ENCODE results near the gene POFUT2.
A peak's percentile ranks its signal among the peaks of the same experiment; 100 is the strongest.

Gene POFUT2

DNA sequence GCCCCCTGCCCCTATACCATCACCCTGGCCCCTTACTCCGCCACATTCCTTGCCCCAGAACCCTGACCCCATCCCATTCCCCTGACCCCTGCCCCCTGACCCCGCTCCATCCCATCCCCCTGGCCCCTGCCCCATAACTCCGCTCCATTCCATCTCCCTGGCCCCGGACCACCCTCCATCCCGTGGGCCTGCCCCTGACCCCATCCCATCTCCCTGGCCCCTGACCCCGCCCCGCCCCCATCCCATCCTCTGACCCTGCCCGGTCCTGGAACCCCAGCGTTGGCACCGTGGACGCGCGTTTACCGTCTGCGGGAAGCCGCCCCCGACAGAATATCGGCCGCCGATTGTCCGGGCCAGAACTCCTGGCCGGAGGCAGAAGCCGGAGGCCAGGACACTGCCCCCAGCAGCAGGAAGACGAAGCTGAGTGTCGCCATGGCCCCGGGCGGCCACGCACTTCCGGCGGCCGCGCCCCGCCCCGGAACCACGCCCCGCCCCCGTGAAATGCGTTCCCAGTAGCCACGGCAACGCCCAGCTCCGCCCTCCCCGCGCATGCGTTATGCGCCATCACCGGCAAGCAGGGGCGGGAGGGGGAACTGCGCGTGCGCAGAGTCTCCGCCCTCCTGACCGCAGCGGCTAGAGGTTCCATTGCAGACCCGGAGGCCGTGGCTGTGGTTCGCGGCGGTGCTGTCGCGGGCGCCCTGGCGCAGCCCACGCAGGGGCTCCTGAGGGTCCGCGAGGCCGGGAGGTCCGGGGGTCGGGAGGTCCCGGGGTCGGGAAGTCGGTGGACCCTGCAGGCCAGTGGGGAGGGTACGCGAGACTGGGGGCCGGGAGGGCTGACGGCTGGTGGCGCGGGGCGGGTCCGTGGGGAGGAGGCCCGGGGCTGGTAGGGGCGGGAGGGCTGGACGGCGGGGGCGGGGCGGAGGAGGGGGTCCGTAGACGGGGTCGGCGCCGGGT lies at the start of gene POFUT2:
Gene POFUT2, minus strand, starts transcription at position 458 of the 954 bp plus-strand sequence. Its CDS starts 24 bp downstream, at position 434.
- peak; percentile 66 to 99 (median 94) for DNase-seq

DNA sequence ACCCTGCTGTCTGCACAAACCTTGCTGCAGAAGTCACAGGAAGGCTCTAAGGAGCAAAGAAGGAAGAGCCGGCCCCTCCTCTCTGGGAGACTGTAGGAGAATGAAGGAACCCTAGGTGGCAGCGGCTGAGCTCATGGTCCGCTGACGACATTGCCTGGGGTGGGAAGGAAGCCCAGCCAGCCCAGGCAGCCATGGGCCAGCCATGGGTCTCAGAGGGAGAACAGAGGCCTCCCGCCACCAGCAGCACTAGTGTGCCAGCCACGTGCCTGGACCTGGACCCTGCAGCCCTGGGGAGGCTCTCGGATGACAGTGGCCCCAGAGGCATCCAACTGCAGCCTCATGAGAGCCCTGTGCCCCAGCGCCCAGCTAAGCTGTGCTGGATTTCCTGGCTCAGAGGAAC lies 49.2 kb upstream of the POFUT2 start:
- peak in 22 of 51 donors; percentile 11 to 65 (median 34) for DNase-seq

- no peak for DNase-seq
Observed at GRCh38 chr21:45336535-45336810, 48.8 kb upstream of the POFUT2 start.

DNA sequence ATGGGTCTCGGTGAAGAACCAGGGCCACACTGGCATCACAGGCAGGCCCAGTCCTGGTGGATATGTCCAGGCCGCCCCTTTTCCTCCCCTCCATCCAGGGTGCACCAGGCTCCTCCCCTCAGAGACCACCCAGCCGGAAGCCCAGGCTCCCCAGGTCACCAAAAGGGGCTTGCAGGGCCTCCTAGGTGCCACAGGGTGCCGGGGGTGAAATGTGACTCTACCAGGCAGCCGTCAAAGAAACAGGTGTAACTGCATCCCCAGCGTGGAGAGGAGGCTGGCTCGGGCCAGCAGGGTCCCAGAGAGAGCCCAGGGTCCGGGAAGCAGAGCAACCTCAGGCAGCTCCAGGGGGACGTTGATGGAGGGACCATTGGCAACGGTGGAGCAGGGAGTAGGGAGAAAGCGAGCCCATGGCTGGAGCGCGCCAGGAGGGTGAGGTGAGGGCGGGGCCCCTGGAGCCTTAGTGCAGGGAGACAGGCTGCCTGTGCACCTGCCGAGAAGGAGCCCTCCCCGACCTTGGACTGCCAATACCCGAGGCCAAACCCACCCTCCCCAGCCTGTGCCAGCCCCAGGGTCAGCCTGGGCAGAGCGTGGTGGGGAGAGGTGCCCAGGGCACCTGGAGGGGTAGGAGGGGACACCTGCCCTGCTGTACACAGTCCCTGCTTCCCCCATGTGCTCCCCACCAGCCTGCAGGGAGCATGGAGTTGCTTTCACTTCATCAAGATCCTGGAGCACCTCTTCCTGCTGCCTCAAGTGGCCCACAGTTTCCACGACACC lies 48.3 kb upstream of the POFUT2 start:
- DNase-seq, result no peak

DNA sequence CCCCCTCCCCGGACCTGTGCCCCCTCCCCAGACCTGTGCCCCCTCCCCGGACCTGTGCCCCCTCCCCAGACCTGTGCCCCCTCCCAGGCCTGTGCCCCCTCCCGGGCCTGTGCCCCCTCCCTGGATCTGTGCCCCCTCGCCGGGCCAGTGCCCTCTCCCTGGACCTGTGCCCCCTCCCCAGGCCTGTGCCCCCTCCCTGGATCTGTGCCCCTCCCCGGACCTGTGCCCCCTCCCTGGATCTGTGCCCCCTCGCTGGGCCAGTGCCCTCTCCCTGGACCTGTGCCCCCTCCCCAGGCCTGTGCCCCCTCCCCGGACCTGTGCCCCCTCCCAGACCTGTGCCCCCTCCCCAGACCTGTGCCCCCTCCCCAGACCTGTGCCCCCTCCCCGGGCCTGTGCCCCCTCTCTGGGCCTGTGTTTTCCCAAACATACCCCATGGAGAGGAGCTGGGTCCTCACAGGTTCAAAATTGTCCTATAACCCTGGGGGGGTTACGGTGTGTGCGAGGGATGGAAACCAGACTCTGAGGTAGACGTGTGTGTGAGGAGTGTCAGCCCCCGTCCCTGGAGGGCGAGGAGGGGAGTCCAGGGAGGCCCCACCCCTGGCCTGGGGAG lies 47.6 kb upstream of the POFUT2 start:
- DNase-seq, result no peak

DNA sequence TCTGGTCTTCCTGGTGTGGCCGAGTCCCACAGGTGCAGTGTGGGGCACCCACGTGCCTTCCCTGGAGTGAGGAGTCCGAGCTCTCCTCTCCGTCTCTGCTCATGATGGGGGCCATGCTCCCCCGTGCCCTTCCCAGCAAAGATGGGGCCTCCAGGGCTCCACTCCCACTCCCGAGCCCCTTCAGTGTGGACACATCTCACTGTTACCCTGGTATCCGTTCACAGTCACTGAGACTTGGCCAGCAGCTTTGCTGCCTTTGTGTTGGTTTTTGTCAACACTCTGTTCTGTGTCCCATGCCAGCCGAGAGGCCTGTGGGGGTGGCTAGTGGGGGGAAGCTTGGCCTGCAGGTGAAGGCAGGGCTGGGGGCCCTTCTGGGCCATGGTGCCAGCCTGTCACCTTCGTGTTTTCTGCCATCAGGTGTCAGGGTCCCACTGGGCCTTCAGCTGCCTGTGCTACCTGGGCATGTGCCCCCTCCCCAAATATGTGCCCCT lies 46.9 kb upstream of the POFUT2 start:
- no peak for DNase-seq

- DNase-seq, result no peak
Observed at GRCh38 chr21:45334134-45334533, 46.4 kb upstream of the POFUT2 start.

- no peak for DNase-seq
Observed at GRCh38 chr21:45333583-45334121, 46.0 kb upstream of the POFUT2 start.

DNA sequence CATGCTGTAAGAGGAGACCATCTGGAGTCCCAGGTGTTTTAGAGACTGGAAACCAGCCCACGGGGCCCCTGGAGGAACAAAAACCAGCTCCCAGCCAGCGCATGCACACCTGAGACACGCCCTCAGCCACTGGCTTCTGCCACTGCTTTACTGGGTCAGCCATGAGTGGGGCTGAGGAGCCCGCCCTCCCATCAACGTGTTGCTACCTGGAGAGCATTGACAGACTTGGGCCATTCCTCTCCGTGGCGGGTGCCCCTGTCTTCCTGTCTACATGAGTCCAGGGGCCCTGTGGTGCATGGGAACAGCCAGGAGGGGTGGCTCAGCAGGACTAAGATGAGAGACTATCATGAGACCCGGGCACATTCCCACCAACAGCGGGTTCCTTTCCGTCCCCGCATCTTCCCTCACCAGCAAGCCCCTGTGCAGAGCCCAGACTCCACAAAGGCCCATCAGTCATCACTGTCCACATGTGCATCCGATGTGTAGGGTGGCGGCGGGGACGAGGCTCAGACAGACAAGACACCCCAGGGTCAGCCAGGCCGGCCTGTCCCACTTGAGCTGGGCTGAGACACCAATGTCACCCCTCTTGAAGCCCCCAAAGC lies 45.4 kb upstream of the POFUT2 start:
- DNase-seq, result no peak

DNA sequence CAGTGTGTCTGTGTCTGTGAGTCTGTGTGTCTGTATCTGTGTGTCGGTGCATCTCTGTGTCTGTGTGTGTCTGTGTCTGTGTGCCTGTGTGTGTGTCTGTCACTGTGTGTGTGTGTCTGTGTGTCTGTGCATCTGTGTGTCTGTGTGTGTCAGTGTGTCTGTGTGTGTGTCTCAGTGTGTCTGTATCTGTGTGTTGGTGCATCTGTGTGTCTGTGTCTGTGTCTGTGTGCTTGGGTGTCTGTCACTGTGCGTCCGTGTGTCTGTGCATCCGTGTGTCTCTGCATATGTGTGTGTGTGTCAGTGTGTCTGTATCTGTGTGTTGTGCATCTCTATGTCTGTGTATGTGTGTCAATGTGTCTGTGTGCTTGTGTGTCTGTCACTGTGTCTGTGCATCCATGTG lies 44.7 kb upstream of the POFUT2 start:
- DNase-seq, result no peak

- no peak for DNase-seq
Observed at GRCh38 chr21:45331531-45332147, 43.9 kb upstream of the POFUT2 start.

DNA sequence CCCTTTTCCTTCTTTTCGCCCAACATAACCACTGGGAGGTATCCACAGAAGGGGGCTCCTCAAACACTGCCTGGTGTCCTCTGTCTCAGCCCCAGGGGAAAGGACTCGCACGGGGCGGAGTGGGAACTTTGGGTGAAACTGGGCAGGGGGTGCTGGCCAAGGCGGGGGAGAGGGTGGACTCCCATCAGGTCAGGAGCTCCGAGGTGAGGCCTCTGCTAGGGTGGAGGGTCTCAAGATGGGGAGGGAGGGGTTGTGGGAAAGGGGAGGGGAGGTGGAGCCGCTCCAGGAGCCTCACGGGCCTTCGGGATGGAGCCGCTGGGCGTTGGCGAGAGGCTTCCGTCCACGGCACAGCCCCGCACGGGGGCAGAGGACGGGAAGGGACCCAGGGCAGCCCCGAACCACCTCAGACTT lies 43.2 kb upstream of the POFUT2 start:
- DNase-seq, result no peak

- no peak for DNase-seq
Observed at GRCh38 chr21:45330075-45330781, 42.5 kb upstream of the POFUT2 start.

DNA sequence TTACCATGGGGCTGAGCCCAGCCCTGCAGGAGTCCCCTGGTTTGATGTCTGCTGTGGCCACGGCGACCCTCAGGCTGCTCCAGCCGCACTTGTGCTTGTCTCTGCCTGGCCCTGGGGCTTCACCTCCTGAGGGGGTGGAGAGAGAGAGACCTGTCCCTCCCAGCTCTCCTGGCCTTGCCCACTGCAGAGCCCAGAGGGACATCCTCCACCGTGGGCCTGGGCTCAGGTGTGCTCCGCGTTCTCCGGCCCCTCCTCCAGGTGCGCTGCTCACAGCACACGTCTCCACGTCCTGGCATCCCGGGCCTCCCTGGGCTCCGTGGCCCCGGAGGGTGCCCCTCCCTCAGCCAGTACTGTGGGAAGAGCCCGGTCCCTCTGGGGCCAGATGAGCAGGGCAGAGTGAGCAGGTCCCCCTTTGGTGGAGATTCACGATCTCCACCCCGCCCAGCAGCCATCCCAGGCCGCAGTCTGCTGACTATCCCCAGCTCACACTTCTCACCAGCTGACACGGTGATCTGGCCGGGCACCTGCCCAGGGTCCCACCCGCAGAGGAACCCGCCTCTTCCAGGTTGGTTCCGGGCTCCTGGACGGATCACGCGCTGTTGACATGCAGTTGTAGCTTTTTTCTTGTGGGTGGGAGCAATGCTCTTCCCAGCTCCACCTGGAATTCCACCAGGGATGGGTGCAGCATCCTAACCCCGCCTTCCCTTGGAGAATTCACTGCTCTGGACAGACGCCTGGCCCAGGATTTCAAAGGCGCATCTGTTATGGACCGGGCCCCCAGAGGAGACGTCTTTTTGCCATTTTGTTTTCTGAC lies 41.8 kb upstream of the POFUT2 start:
- no peak for DNase-seq

DNA sequence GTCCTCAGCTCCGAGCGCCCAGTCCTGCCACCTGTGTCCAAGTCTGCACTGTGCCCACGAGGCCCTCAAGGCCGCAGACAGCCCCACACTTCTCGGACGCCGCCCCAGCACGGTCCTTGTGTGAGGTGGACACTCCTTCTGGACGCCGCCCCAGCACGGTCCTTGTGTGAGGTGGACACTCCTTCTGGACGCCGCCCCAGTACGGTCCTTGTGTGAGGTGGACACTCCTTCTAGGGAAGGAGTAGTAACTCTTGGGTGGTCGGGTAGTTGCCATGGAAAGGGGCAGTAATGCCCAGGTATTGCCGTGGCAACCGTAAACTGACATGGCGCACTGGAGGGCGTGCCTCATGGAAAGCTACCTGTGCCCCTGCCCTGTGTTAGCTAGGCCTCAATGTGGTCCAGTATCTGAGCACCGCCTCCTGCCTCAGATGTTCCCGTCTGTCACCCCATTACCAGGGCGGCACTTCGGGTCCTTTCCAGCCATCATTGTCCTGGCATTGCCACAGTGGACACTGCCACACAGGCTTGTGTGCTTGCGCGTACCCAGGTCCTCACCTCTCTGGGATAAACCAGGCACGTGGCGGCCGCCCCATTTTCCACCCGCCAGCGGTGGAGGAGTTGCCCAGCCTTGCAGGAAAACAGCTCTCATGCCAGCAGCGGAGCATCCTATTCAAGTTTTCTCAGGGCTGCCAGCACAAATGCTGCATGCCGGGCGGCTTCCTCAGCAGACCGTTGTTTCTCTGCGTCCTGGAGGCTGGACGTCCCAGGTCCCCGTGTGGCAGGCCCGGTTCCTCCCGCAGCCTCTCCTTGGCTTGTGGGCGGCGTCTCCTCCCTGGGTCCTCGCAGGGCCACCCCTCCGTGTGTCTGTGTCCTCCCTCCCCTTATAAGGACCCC lies 40.8 kb upstream of the POFUT2 start:
- DNase-seq, result no peak

- no peak for DNase-seq
Observed at GRCh38 chr21:45327441-45328197, 39.9 kb upstream of the POFUT2 start.

DNA sequence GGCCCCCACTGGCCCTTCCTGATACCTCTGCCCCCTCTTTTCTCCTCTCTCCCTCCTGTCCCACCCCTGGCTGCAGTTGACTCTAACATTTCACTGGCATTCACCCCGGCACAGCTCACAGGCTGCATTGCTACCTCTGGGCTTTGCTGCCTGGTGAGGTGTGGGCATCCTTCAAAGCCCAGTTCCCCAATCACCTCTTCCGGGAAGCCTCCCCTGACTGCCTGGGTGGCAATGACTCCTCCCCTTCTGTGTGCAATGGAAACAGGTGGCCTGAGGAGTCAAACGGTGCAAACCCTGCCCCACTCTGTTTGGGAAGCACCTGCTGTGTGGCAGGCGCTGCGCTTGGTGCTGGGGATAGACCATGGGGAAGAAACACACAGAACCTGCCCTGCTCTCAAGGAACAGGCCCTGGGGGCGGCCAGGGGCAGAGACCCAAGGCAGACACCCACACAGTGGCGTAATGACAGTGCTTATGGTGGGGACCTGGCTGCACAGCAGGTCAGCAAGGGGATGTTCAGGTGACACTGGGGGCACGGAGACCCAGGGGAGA lies 39.3 kb upstream of the POFUT2 start:
- DNase-seq, result no peak
